H1 (cell line): ENCODE results near the gene DISC1. TPM values are rescaled to one million over a fixed set of nuclear protein-coding genes. Genes with fewer than 3 reads are reported as not detected.

Source experiments
- ATF3 ChIP-seq: IDR thresholded peaks from 2 replicates; pipeline ENCODE4 v1.6.1; 2011; ENCODE audit warnings: low read depth, mild to moderate bottlenecking, low read length; ENCODE audit not compliant: insufficient read depth
- EGR1 ChIP-seq: IDR thresholded peaks from 2 replicates; pipeline ENCODE4 v1.6.1; 2011; ENCODE audit warnings: low read depth, low read length, borderline replicate concordance
- KDM1A ChIP-seq: fragments of 200-600, 300-600 bp; sonication (generic); IDR thresholded peaks from 2 replicates; pipeline ENCODE4 v1.7.1; 2016; ENCODE audit warnings: mild to moderate bottlenecking, low read length, borderline replicate concordance
- SAP30 ChIP-seq: fragments of 300-600 bp; sonication (generic); IDR thresholded peaks from 2 replicates; pipeline ENCODE4 v1.7.1; 2012; ENCODE audit warnings: low read length, moderate library complexity, mild to moderate bottlenecking, inconsistent platforms; ENCODE audit not compliant: insufficient read depth, insufficient replicate concordance
- polyA plus RNA-seq, 7 experiments: library from polyadenylated mRNA; depleted of rRNA in 3 of 7; stranded (reverse) in 5 of 7; unstranded in 2 of 7; fragments of >200 nt in 5 of 7; fragments of 200-250 nt in 2 of 7; gene quantifications; 1 replicate in 5 of 7; 2 replicates in 1 of 7; 4 replicates in 1 of 7; pipeline versions ENCODE4 v1.2.1 to v1.2.3, GENCODE V29; 2011 to 2013; ENCODE audit warnings: missing spikeins in 2 of 7, mixed read lengths in 2 of 7
- total RNA-seq: library from RNA; stranded (reverse); fragmentation: NEBNext Ultra II Directional; extraction: Animal tissue kit (Norgen Biotek cat#: 25700); gene quantifications from 2 replicates; pipeline ENCODE4 v1.2.1, GENCODE V29; 2021

The DISC1 gene
- total and polyA plus RNA-seq, 2 of the 8 experiments (the other 6 are each of a cell fraction or from before 2014, with no cell fraction given) = 1.1 to 3.5 TPM

GRCh38 chr1:232040260-232040659, 413.7 kb downstream of the DISC1 start (continued):
- TF ChIP-seq SAP30 (no peak), EGR1 (no peak), ATF3 (no peak), KDM1A (no peak)
